Measurements from ENCODE around the gene TSPAN1. TPM values are rescaled to one million over a fixed set of nuclear protein-coding genes. Genes with fewer than 3 reads are reported as not detected.

TSPAN1 gene
- total RNA-seq, 1 donor from 2014 or later = 6.9 TPM

- TF ChIP-seq, protein P1, sequence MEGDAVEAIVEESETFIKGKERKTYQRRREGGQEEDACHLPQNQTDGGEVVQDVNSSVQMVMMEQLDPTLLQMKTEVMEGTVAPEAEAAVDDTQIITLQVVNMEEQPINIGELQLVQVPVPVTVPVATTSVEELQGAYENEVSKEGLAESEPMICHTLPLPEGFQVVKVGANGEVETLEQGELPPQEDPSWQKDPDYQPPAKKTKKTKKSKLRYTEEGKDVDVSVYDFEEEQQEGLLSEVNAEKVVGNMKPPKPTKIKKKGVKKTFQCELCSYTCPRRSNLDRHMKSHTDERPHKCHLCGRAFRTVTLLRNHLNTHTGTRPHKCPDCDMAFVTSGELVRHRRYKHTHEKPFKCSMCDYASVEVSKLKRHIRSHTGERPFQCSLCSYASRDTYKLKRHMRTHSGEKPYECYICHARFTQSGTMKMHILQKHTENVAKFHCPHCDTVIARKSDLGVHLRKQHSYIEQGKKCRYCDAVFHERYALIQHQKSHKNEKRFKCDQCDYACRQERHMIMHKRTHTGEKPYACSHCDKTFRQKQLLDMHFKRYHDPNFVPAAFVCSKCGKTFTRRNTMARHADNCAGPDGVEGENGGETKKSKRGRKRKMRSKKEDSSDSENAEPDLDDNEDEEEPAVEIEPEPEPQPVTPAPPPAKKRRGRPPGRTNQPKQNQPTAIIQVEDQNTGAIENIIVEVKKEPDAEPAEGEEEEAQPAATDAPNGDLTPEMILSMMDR (IDR thresholded peaks at IDR 0.05) = no peak
- no peak for ATAC-seq
- intact Hi-C loops (cut with DNase I) = no loop called here
- Histone ChIP-seq H3K27me3 (no peaks in the 10 kb centered on the region), H3K36me3 (no peaks in the 10 kb centered on the region), H3K4me1 (no peaks in the 10 kb centered on the region), H3K9me3 (no peaks in the 10 kb centered on the region), H3K27ac (no peak overlapping the region), H3K4me3 (no peak overlapping the region)
- no peak for DNase-seq
Observed at GRCh38 chr1:46153732-46154131, 21.2 kb upstream of the TSPAN1 start.

- no peak for DNase-seq
- Histone ChIP-seq H3K36me3 (no peaks in the 10 kb centered on the region), H3K27ac (no peak overlapping the region), H3K4me1 (no peaks in the 10 kb centered on the region), H3K4me3 (no peak overlapping the region), H3K9me3 (no peaks in the 10 kb centered on the region), H3K27me3 (no peaks in the 10 kb centered on the region)
- intact Hi-C loops (cut with DNase I) = no loop called here
- no peak for ATAC-seq
- TF ChIP-seq, protein P1 (IDR thresholded peaks at IDR 0.05) = no peak
Observed at GRCh38 chr1:46157916-46158311, 17.0 kb upstream of the TSPAN1 start.

DNA sequence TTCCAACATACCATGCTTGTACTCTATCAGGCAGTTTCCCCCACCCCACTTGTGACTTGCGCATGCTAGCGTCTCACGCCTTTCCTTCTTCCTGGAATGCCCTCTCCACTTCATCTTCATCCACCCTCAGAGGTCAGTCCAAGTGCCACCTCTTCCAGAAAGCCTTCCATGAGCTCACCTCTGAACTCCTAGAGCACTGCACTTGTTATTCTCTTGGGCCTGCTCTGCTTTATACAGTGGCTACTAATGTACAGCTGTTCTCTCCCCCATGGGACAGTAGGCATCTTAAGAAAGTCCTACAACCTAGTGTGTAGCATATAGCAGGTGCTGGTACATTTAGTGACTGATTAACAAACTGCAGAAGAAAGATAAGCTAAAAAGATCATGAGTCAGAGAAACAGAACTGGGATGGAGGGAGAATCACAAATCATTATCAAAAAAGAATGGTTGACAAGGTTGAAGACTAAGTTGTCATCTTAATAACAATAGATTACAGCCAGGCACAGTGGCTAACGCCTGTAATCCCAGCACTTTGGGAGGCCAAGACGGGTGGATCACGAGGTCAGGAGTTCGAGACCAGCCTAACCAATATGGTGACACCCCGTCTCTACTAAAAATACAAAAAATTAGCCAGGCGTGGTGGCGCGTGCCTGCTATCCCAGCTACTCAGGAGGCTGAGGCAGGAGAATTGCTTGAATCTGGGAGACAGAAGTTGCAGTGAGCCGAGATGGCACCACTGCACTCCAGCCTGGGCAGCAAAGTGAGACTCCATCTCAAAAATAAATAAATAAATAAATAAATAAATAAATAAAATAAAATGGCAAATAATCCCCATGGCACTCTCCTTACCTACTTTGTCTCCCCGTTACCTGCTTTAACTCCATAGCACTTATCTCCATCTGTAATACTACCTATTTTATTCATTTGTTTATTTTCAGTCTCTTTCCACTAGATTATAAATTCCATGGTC lies 16.3 kb upstream of the TSPAN1 start:
- Histone ChIP-seq H3K4me1 (no peaks in the 10 kb centered on the region), H3K27me3 (no peaks in the 10 kb centered on the region), H3K36me3 (no peaks in the 10 kb centered on the region), H3K4me3 (no peak overlapping the region), H3K9me3 (no peaks in the 10 kb centered on the region), H3K27ac (no peak overlapping the region)
- ATAC-seq (peak; percentile 21), DNase-seq (no peak)
- intact Hi-C loops (cut with DNase I) = no loop called here
- TF ChIP-seq, protein P1 (IDR thresholded peaks at IDR 0.05) = no peak

- H3K4me3 ChIP-seq = no peak overlapping the region
- no peaks in the 10 kb centered on the region for H3K4me1 ChIP-seq
- ATAC-seq (no peak), DNase-seq (no peak)
- no peaks in the 10 kb centered on the region for H3K27me3 ChIP-seq
- H3K27ac ChIP-seq = no peak overlapping the region
- intact Hi-C loops (cut with DNase I) = no loop called here
- TF ChIP-seq, protein P1 (IDR thresholded peaks at IDR 0.05) = no peak
- H3K9me3 ChIP-seq = no peaks in the 10 kb centered on the region
- no peaks in the 10 kb centered on the region for H3K36me3 ChIP-seq
Observed at GRCh38 chr1:46159516-46159915, 15.4 kb upstream of the TSPAN1 start.

GRCh38 chr1:46160212-46160611 lies 14.7 kb upstream of the TSPAN1 start:
- ATAC-seq (no peak), DNase-seq (no peak)
- Histone ChIP-seq H3K36me3 (no peaks in the 10 kb centered on the region), H3K9me3 (no peaks in the 10 kb centered on the region), H3K4me3 (no peak overlapping the region), H3K27ac (no peak overlapping the region), H3K4me1 (no peaks in the 10 kb centered on the region), H3K27me3 (no peaks in the 10 kb centered on the region)
- intact Hi-C loops (cut with DNase I) = no loop called here
- TF ChIP-seq, protein P1 (IDR thresholded peaks at IDR 0.05) = no peak

All from upper lobe of right lung (tissue), 1 donor.